ENCODE measurements around the gene CATSPERD.

- TF ChIP-seq FOXP2 (optimal IDR thresholded peaks at IDR 0.05; ENCODE audit: borderline replicate concordance, extremely low read depth, extremely low read length, insufficient read depth) (no peak), TAF1 (IDR thresholded peaks at IDR 0.05; ENCODE audit: borderline replicate concordance, insufficient read depth, low read length) (no peak)
These were observed 14.9 kb upstream of the CATSPERD start for GRCh38 chr19:5705552-5705951.
